ENCODE data around the gene MAP2K5. TPM values are rescaled to one million over a fixed set of nuclear protein-coding genes. Genes with fewer than 3 reads are reported as not detected.
"Not testable (repeated sequence)": the region's sequence is repeated elsewhere in the genome, so short reads cannot be mapped to it uniquely, and the experiment has no call there.

MAP2K5 gene
- total RNA-seq, 1 experiment from 2014 or later, result 3.8 TPM

DNA sequence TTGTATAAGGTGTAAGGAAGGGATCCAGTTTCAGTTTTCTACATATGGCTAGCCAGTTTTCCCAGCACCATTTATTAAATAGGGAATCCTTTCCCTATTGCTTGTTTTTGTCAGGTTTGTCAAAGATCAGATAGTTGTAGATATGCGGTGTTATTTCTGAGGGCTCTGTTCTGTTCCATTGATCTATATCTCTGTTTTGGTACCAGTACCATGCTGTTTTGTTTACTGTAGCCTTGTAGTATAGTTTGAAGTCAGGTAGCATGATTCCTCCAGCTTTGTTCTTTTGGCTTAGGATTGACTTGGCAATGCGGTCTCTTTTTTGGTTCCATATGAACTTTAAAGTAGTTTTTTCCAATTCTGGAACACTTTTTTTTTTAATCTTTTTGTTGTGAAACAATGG lies 130.3 kb downstream of the MAP2K5 start:
- DNase-seq (ENCODE audit: low spot score), result not testable (repeated sequence)

DNA sequence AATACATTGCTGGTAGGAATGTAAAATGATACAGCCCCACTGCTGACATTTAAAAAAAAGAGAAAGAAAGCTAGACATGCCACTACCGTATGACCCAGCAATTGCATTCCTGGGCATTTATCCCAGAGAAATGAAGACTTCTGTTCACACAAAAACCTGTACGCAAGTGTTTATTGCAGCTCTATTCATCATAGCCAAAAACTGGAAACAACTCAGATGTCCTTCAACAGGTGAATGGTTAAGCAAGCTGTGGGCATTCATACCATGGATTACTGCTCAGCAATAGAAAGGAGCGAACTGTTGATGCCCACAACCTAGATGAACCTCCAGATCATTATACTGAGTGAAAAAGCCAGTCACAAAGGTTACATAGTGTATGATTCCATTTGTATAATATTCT lies 132.5 kb downstream of the MAP2K5 start:
- DNase-seq (ENCODE audit: low spot score), result no peak

DNA sequence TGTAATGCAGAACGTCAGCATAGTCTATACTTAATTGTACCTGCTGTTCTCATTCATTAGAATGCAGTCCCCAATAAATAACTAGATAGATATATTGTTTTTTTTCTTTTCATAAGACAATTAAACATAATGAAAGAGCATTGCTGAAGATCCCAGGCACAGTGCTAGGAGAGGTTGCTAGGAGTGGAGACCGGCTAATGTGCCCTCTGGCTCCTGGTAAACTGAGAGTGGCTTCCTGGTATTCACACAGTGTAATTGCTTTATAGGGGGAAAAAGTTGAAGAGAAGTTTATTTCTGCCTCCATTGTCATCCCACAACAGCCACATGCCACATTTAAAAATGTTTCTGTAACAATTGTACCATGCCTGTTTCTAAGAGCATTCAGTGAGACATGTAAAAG lies 135.6 kb downstream of the MAP2K5 start:
- no peak for DNase-seq (ENCODE audit: low spot score)

DNA sequence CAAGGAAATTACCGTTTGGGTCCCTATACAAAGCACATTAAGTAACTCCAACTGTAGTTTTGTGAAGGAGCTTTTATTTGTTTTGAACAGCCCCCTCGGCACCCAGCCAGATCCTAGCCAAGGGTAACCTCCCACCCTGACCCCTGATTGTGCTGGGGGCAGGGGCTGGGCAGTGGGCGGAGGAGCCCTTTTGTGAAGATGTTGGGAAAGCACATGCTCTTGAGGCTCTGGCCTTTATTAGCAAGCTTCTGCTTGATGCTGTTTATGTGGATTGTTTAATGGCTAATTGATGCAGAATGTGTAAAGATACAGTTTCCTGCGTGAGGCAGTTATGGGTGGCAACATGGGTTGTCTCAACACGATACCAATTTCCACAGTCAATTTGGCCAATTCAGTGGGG lies 136.5 kb downstream of the MAP2K5 start:
- no peak for DNase-seq (ENCODE audit: low spot score)

DNA sequence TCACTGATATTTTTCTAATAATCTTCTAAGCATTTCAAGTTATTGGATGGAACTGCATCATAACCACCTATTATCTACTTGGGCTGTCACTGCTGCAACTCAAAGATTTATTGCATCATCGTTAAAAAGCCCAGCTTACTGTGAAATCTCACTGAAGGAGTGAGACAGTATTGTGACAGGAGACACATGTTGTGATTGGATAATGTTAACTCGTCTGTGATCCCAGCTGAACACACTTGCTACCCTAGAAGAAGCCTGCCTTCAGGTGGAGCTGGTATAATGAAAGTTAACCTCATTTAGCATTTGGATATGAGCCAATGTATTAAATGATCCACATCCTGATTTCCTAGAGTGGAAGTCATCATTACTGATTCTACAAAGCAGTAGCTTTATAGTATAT lies 138.1 kb downstream of the MAP2K5 start:
- peak; percentile 6 for DNase-seq (ENCODE audit: low spot score)

DNA sequence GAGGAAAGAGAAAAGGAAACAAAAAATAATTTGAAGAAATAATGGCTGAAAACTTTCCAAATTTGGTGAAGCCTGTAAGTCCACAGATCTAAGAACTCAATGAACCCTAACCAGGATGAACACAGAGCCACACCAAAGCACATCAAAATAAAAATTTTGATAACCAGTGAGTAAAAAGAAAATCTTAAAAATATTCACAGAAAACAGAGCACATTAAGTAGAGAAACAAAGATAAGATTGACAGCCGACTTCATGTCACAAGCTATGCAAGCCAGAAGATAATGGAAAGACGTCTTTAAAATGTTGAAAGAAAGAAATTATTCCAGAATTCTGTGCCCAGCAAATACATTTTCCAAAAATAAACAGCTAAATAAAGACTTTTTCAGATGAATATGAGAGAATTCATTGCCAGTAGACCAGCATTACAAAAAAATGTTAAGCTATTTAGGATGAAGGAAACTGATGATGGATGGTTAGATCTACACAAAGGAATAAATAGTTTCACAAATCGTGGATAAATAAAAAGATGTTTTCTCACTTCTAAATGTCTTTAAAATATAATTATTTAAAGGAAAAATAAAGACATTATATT lies 142.6 kb downstream of the MAP2K5 start:
- peak; percentile 53 for DNase-seq (ENCODE audit: low spot score)

DNA sequence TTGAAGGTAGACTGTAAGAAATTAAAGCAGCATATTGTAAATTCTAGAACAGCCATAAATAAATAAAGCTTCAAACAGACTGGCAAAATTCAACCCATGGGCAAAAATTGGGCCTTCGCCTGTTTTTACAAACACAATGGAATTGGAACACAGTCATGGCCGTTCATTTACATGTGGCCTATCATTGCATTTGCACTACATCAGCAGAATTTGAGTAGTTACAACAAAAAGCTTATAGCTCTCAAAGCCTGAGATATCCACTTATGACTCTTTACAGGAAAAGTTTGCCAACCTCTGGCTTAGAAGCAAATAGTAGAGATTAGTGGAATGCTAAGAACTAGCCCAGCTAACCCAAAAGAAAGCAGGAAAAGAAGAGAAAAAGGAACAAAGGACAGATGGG lies 143.2 kb downstream of the MAP2K5 start:
- no peak for DNase-seq (ENCODE audit: low spot score)

DNA sequence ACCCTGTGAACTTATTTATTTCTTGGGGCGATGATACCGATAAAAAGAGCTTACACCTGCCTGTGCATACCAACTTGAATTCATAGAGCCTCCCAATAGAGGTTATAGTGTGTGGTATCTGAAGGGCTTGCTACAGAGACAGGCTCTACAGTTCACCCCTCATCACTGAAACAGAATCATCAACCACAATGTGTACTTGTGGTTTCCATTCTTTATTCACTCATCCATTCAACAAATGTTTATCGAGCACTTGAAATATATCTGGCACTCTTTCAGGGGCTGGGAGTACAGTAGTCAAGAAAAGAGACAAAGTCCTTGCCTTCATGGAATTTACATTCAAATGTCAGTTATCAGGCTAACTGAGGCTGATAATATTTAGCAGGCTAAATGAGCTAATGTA lies 148.4 kb downstream of the MAP2K5 start:
- DNase-seq (ENCODE audit: low spot score), result no peak

DNA sequence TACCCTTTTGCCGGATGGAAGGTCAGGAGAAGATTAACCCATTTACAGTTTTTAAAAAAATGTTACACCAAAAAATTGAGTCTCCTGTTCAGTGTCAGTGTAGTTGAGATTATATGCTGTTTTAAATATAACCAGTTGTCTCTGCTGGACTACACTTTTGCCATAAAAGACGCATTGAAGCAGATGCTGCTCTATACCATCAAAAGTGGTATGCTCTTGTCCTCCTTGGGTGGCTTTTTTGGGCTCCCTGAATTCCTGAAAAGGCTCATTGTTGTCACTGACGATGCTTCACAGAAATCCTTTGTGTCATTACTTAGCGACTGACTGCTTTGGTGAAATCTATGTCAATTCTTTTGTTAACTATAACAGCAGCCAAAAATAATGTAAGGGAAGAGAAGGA lies 148.9 kb downstream of the MAP2K5 start:
- DNase-seq (ENCODE audit: low spot score), result no peak

DNA sequence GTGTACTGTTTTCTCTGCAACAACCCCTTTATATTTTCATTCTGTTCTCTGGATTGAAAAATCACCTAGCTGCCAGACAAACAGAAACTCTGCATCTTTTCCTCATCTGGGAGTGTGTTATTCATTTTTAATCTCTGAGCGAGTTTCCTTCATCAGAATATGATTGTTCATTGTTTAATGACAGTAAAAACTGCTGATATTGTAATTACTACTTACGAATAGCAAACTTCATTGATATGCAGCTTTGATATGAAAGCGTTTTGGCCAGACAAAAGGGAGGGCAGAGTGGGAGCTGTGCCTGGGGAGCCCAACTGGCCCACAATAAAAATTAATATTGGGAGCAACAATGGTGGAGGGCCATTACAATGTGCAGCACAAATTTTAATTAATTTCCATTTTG lies 150.1 kb downstream of the MAP2K5 start:
- DNase-seq (ENCODE audit: low spot score), result no peak

DNA sequence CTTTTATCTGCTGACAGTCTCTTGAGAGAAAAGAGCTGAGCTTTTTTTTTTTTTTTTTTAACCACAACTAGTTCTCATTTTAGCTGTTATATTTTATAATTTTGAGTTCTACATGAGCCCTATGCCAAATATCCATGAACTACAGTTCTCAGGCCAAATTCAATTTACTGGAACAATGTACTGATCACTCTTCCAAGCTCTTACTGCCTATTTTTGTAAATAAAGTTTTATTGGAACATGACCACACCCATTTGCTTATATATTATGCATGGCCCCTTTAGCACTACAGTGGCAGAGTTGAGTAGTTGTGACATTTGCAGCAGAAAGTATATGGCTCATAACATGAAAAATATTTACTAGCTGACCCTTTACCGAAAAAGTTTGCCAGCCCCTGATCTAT lies 153.6 kb downstream of the MAP2K5 start:
- DNase-seq (ENCODE audit: low spot score), result no peak

DNA sequence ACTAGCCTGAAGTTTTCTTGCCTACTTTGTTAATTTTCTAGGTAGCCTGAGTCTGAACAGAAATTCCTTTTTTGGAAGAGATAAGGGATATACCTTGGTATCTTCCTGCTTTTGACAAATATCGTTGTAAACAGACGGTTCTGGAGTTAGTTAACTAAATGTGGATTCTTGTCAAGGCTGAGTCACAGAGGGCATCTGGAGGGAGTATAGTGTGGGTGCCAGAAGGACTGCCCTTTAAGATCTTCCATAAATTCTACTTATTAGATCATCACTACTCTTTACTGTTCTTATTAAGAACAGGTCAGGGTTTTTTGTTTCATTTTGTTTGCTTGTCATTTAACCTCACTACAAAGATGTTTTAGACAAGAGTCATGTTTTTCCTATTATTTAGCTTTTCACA lies 157.5 kb downstream of the MAP2K5 start:
- no peak for DNase-seq (ENCODE audit: low spot score)

DNA sequence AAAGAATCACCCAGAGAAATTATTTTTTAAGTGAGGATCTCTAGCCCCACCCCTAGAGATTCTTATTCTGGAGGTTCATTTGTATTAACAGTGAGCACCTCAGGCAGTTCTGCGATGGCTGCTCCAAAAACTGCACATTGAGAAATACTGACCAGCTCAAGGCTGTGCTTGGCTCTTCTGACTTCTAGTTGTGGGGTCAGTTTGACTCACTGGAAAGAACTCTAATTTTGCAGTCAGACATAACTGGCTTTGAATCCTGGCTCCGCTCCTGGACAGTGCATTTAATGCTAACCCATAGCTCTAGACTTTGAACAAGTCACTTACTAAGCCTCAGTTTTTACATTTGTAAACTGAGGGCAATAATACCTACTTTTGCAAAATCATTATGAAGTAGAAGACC lies 159.2 kb downstream of the MAP2K5 start:
- DNase-seq (ENCODE audit: low spot score), result no peak

DNA sequence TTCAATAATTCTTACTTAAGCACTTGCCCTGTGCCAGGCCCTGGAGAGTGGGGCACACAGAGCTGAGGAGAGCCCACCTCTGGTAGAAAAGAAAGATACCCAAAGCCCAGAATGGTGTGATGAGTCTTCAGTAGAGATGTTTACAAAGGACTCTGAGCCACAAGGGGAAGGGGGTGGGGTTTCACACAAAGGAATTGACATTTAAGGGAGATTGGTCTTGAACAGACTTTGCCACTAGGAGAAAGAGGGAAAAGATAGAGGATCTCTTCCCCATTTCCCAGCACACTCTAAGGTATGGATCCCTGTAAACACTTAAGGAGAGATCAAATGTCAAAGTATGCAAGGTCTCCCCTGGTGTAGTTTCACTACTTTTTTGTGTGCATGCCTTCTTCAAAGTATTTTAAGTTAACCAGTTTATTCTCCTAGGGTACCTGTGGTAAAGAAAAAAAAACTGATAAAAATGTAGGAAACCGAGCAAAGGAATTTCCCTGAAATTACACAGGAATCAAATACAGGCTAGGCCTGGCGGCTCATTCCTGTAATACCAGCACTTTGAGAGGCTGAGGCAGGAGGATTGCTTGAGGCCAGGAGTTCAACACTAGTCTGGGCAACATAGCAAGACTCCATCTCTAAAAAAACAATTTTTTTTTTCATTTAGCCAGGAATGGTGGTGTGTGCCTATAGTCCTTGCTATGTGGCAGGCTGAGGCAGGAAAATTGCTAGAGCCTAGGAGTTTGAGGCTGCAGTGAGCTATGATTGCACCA lies 165.2 kb downstream of the MAP2K5 start:
- no peak for DNase-seq (ENCODE audit: low spot score)

DNA sequence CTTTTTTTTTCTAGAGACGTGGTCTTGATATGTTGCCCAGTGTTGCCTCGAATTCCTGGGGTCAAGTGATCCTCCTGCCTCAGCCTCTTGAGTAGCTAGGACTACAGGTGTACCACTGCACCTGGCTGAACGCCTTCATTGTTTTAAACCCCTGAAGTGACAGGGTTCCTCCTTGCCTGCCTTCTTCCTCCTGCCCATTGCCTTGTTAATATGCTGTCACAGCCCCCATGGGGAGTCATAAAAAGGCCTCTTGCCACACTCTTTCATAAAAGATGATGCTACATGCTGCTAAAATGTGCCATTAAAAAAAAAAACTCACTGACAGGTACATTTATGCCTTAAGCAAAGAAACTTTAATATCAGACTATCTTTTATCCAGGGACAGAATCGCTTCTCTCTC lies 166.0 kb downstream of the MAP2K5 start:
- no peak for DNase-seq (ENCODE audit: low spot score)

DNA sequence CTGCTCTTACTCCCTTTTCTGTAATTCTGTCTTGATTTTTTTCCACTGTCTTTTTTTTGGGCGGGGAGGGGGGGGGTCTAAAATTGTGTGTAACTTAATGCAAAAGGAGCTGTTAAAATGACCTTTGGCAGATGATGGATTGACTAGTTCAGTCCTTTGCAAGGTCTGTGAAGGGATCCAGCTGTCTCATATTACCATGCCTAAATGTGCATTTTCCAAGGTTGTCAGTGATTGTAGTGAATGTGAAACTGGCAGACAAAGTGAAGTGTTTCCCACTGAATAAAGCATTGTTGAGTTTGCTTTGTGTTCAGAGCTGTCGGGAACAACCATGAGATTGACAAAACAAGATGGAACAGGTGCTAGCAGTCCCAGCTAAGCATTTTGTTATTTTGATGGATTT lies 172.7 kb downstream of the MAP2K5 start:
- DNase-seq (ENCODE audit: low spot score), result no peak

DNA sequence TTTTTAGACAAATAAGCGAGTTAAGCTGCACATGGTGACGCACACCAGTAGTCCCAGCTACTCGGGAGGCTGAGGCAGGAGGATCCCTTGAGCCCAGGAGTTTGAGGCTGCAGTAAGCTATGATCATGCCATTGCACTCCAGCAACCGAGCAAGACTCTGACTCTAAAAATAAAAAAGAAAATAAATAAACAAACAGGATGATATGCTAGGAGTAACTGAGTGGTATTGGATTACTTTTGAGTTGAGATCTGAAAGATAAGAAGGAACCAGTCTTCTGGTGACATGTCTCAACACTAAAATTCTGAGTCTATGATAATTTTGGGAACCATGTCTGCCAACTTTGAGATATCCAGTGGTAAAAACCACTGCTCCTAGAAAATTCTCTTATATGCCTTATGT lies 173.7 kb downstream of the MAP2K5 start:
- DNase-seq (ENCODE audit: low spot score), result no peak

DNA sequence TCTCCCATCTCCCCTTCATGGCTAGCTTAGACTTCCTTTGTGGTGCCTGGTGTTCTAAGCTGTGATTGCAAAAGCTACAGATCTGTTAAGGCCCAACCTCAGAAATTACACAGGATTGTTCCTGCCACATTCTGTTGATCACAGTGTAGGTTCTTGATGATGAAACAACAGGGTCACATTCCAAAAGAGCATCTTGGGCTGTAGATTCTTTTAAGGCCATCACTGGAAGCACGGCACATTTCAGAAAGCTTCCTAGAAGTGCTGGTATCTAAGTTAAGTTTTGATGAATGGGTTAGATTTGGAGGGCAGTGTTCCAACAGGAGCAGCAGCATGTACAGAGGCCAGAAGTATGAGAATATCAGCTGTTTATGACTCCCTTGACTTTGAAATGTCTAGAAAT lies 175.3 kb downstream of the MAP2K5 start:
- no peak for DNase-seq (ENCODE audit: low spot score)

DNA sequence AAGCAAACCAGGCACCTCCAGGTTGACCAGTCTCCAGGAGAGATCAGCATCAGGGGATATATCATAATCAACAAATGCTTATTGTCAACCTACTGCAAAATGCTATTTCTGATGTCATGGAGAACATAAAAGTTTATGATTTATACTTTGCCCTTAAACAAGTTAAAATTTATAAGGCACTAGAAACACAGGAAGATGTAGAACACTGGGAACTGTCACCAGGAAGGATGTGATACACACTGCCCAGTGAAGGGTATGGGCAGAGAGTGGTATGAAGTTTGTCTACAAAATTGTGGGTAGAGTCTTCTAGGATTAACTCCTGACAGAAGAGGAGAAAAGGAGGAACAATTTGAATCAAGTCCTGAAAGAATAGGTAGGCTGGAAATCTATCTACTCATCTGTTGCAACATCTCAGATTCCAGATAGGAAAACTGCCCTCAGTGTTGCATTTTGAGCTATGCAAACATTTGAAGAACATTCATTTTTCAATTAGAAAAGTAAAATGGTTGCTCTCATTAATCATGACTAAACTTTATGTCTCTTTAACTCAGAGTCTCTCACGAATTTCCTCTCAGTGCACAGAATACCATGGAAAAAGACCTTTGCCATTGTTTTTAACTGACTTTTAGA lies 176.9 kb downstream of the MAP2K5 start:
- DNase-seq (ENCODE audit: low spot score), result no peak

DNA sequence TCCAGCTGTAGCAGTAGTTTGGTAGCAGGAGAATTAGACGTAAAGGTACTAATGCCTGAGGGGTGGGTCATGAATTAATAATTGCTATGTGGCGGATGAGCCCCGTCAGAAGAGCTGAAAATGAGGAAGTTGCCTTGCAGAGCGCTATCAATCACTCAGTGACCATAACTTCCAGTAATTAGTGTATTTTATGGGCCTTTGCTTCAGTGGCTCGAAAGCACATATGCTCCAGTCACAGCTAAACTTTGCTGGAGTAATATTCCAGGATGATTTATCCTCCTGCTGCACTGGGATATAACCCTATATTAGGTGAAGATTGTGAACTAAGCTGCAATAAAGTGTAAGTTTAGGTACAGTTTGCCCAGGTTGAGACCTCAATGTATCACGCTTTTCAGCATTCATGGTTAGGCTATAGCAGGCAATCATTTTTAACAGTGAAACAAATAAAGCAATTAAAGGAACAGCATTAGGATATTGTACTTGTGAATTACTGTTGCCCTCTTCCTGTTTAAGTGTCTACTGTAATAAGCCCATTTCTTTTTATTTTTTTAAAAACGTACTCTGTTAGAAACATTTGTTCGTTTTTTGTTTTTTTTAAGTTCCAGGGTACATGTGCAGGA lies 178.2 kb downstream of the MAP2K5 start:
- DNase-seq (ENCODE audit: low spot score), result peak; percentile 53

DNA sequence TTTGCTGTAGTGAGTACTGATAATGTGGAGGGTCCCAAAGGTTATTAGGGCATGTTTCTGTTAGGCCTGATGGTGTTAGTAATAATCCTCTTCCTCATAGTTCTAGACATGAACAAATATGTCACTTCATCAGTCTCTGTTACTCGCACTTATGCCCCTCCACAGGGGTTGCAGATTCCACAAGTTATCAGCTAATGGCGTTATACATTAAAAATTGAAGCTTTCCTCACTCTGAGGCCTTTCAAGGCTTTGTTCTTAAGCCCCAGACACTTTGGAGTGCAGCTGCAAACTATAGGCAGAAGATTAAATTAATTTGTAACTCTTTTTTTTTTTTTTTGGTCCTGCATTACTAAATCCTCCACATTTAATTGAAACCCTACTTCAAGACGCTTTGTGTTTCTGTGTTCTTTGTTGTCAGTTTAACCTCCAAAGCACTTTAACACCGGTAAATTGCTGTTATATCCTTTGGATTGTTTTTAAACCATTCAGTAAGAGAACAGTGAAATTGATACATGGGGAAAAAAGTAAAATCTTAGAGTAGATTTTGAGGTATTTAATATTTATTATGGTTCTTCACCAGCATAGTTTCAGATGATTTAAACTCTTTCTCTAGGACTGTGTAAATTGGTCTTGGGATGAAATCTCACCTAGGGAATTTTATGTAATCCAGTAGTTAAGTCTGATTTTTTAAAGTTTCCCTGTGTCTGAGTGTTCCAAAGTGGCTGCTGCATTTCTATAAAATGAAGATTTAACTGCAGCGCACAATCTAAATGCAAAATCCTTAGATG lies 179.7 kb downstream of the MAP2K5 start:
- no peak for DNase-seq (ENCODE audit: low spot score)

Measured in HT-29 (cell line).